SHP77 treated with DMSO at 0.1 percent for 48 hours (cell line): ENCODE data around the gene DRAP1.
"Not testable (repeated sequence)": the region's sequence is repeated elsewhere in the genome, so short reads cannot be mapped to it uniquely, and the experiment has no call there.

ENCODE experiments used
- DNase-seq: peaks from one replicate; lab custom pipeline; 2025; lab: John Stamatoyannopoulos, UW

Gene DRAP1

DNA sequence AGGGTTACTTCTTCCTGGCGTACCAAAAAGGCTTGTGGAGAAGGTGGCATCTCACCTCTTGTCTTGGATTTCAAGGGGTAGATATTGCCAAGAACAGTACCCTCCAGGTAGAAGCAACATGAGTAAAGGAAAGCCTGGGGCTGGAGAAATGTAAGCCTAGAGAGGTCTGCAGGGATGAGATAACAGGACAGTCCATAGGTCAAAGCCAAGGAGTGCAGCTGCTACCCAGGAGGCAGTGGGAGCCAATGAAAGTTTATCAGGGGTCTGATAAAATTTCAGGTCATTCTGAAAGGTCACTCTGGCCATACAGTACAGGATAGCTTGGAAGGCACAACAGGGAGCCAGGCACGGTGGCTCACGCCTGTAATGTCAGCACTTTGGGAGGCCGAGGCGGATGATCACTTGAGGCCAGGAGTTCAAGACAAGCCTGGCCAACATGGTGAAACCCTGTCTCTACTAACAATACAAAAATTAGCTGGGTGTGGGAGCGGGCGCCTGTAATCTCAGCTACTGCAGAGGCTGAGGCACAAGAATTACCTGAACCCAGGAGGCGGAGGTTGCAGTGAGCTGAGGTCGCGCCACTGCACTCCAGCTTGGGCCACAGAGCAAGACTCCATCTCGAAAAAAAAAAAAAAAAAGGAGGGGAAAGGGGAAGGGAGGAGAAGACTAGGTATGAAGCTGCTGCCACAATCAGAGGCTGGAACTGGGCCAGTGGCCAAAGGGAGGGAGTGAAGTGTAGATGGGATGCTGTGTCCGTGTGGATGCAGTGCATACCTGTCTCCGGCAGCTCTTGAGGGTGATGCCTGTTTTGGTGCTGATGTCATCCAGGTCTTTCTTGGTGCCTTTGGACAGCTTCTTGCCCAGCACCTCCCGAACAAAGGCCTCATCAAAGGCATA, 32.2 kb upstream of the DRAP1 start:
- no peak for DNase-seq

DNA sequence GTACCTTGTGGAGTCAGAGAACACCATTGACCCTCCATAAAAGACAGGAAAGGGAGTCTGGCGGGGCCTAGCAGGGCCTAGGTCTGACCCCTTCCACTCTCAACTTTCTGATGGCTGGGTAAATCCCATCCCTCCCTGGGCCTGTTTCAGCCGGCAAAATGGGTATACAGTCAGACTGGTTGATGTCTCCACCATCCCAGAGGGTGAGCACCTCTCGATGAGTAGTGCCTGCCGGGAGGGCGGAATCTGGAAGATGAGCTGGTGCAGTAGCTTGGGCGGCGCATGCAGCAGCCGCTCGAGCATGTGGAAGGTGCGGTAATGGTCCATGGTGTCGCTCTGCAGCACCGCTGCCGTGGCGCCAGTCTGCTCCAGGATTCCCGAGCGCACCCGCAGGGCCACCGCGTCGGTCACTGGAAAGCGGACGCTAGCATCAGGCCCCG, 31.5 kb upstream of the DRAP1 start:
- DNase-seq: no peak

DNA sequence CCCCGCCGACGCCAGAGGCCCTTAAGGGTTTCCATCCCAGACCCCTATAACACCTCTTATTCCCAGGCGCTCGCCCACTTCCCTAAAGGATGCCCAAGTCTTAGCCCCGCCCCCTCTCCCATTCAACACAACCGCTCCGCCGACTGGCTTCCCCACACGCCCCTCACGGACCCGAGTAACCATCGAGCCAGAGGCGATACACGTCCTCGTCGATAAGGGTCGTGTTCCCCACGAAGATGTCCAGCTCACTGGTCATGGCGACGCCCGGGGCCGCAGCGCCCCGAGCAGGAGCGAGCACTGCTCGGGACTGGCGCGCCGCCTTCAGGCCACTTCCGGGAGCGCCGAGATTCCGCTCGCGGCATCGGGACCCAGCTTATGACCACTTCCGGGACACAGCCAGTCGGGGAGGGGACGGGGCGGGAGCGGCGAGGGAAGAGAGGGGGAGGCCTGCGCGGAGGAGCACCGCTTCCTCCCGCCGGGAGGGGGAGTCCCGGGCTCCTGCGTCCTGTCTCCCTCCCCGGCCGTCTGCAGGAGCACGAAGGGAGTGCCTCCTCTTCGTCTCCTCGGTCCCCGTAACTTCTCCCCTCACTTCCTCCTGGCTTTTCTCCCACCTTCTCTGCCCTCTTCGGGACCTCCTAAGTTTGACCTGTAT, 30.9 kb upstream of the DRAP1 start, which contains the start of gene FIBP:
FIBP (minus strand) TSS at position 309 of the 652 bp plus-strand sequence; CDS start at position 256, 53 bp downstream.
- DNase-seq: peak; percentile 84

DNA sequence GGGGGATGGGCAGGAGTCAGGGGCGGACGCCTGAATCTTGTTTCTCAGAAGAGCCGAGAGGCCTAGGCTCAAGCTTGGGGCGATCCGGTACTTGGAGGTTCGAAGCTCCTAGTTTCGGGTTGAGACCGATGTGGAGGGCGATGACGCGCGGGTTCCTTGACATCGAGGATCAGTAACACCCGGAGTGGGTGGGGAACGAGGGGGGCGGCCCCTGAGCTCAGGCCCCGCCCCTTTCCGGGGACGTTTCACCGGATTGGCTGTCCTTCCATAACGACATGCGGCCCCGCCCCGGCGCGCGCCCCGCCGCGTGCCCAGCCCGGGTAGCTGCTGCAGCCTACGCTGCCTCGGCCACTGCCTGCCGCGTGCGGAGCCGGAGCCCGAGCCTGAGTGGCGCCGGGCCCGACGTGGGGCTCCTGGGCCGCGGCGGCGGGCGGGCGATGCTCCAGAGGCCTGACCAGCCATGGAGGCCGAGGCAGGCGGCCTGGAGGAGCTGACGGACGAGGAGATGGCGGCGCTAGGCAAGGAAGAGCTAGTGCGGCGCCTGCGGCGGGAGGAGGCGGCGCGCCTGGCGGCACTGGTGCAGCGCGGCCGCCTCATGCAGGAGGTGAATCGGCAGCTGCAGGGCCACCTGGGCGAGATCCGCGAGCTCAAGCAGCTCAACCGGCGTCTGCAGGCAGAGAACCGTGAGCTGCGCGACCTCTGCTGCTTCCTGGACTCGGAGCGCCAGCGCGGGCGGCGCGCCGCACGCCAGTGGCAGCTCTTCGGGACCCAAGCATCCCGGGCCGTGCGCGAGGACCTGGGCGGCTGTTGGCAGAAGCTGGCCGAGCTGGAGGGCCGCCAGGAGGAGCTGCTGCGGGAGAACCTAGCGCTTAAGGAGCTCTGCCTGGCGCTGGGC, 28.7 kb upstream of the DRAP1 start, which contains the start of gene CCDC85B:
CCDC85B (plus strand) TSS at position 350 of the 895 bp plus-strand sequence; CDS start at position 461, 111 bp downstream.
- DNase-seq: peak; percentile 87

- DNase-seq: no peak
Observed at GRCh38 chr11:65891219-65892136, 27.7 kb upstream of the DRAP1 start.

- DNase-seq: not testable (repeated sequence)
Observed at GRCh38 chr11:65892137-65892540, 27.1 kb upstream of the DRAP1 start.

DNA sequence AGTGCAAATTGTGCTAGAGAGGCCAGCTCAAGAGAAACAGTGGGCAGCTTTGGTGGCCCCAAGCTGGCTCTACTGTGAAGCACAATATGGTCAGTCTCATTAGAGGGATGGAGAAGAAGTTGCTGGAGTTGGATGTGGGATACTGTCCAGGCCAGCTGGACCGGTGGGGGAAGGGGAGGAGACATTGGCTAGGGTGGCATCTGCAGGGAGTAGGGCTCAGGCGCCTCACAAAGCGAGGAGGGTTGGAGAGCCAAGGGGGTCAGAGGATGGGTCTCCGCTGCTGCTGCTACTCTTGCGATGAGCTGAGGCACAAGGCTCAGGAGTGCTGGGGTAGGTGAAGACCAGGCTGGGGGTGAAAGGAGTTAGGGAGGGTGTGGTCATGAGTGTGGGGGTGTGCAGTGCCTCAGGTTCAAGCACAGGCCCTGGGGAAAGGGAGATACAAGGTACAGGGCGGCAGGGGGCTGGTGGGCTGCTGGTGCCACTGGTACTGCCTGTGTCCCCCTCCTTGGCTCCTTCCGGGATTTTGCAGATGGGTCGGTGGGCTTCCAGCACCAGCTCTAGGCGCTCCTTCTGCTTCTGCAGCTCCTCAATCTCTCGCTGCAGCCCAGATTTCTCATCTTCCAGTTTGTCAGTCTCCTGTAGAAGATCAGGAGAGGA, 26.4 kb upstream of the DRAP1 start:
- DNase-seq: no peak

GRCh38 chr11:65894034-65894591, 25.1 kb upstream of the DRAP1 start:
- no peak for DNase-seq

GRCh38 chr11:65895482-65895981, 23.7 kb upstream of the DRAP1 start:
- no peak for DNase-seq

- no peak for DNase-seq
Observed at GRCh38 chr11:65896034-65896999, 22.9 kb upstream of the DRAP1 start.

DNA sequence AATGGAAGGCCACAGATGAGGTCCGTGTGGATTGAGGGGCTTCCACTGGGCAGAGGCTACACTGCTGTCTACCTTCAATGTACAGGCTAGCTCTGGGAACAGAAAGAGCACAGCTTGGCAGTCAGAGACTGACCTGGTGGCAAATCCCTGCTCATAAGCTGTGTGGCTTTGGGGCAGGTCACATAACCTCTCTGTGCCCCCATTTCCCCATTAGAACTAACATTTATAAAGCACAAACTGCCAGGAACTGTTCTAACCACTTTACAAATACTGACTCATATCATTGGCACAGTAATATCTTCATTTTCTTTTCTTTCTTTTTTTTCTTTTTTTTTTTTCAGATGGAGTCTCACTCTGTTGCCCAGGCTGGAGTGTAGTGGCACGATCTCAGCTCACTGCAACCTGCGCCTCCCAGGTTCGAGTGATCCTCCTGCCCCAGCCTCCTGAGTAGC, 22.2 kb upstream of the DRAP1 start:
- DNase-seq: no peak

GRCh38 chr11:65898656-65899355, 20.4 kb upstream of the DRAP1 start:
- no peak for DNase-seq

DNA sequence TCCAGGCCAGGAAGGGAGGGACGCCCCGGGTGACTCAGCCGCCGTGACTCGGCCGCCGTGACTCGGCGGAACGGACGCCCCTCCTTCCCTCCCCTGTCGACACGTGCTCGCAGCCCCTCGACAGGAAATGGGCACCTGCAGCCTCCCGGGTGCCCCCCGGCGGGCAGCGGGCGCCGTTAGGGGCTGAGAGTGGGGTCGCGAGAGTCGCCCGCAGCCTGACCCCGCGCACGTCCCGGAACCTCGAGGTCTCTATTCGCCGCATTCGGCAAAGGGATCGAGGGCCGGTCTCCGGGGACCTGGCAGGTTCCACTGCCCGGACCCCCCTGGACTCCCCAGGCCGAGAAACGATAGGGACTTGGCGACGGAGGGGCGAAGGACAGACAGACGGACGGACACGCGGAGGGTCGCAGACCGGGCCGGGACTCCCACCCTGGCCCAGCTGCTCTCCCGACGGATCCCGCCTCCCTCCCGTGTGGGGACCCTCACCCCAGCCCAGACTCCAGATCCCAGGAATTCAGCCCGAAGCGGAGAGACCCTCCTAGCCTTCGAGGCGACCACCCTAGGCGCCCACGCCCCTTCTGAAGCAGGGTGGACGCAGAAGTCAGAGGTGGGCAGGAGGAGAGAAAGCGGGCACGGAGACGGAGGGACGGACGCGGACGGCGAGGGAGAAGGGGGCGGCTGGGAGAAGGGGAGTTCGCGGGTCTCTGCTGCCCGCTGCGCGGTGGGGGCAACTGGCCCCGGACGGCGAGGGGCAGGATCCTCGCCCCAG, 19.7 kb upstream of the DRAP1 start:
- DNase-seq: no peak

GRCh38 chr11:65900125-65900898, 18.9 kb upstream of the DRAP1 start, which contains the start of gene FOSL1:
TSS of gene FOSL1 (minus strand) at chr11:65900388. CDS start at chr11:65900339, 49 bp downstream.
- no peak for DNase-seq

- DNase-seq: no peak
Observed at GRCh38 chr11:65900899-65901180, 18.4 kb upstream of the DRAP1 start.

DNA sequence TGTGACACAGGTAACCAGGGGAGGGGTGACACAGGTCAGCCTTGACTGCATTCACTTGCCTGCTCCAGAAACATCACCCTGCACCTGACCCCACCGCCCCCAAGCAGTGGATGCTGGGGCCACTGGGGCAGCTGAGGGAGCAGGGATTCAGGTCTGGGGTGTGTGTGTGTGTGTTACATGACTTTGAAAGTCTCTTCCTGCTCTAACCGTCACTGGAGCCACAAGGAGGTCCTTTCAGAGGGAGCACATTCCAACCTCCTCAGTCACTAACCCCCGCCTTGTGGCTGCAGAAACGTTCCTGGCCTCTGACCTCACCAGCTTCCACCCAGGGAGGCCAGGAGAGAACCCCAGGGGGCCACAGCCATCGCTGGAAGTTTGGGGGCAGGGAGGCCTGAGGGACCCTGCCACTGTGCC, 16.2 kb upstream of the DRAP1 start:
- DNase-seq: no peak
